ENCODE results near the gene ATAD3C. TPM values are rescaled to one million over a fixed set of nuclear protein-coding genes. Genes with fewer than 3 reads are reported as not detected.
"Not testable (repeated sequence)": the region's sequence is repeated elsewhere in the genome, so short reads cannot be mapped to it uniquely, and the experiment has no call there.

ATAD3C gene
- total RNA-seq, 8 experiments from 2014 or later: 0.38 to 2.1 (median 0.64) TPM

DNA sequence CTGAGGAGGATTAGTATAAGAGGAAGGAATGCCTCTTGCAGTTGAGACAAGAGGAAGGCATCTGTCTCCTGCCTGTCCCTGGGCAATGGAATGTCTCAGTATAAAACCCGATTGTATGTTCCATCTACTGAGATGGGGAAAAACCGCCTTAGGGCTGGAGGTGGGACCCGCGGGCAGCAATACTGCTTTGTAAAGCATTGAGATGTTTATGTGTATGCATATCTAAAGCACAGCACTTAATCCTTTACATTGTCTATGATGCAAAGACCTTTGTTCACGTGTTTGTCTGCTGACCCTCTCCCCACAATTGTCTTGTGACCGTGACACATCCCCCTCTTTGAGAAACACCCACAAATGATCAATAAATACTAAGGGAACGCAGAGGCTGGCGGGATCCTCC lies 39.3 kb upstream of the ATAD3C start:
- peaks cover 33 to 43% of the 10 kb centered on the region in 2 donors for H3K4me1 ChIP-seq (replicated peaks in 1 of 2)
- 18 to 100% (median 25%) methylated on average over 1 to 7 of the region's 8 CpGs; no CpG with 5 or more reads in 5 of the 10 experiments for WGBS, 10 experiments
- in situ Hi-C loops (cut with MboI; ENCODE audit: low pct_unique_long_range_greater_than_20kb in 2 of 9, low sequenced_read_pairs in 9 of 9, unreplicated experiment in 9 of 9); ATAC-seq (replicated peaks in 6 of 8): not testable (repeated sequence)
- peak overlapping the region; percentile 54 to 79 for H3K27ac ChIP-seq
- H3K4me3 ChIP-seq: peak overlapping the region in 1 of 5 donors; percentile 12

DNA sequence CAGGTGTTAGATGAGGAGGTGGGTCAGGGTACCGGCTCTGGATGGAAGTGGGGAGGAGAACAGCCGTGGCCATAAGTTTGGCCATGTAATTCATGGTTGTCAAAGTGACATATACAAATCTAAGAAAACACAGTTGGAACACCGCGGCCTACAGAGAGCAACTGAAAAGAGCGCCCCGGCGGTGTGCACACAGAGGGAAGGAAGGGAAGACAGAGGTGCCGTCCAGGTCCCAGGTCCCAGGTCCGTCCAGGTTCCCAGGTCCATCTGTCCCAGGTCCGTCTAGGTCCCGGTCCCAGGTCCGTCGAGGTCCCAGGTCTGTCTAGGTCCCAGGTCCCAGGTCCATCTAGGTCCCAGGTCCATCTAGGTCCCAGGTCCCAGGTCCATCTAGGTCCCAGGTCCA lies 37.9 kb upstream of the ATAD3C start:
- in situ Hi-C loops (cut with MboI; ENCODE audit: low pct_unique_long_range_greater_than_20kb in 2 of 9, low sequenced_read_pairs in 9 of 9, unreplicated experiment in 9 of 9): no loop called here
- H3K4me1 ChIP-seq (replicated peaks in 1 of 2): peaks cover 24 to 34% of the 10 kb centered on the region in 2 donors
- no peak for ATAC-seq (replicated peaks in 6 of 8)
- H3K4me3 ChIP-seq: no peak overlapping the region
- H3K27ac ChIP-seq: no peak overlapping the region
- WGBS, 10 experiments: 95 to 100% (median 99%) methylated on average over 1 to 10 of the region's 13 CpGs; no CpG with 5 or more reads in 2 of the 10 experiments

DNA sequence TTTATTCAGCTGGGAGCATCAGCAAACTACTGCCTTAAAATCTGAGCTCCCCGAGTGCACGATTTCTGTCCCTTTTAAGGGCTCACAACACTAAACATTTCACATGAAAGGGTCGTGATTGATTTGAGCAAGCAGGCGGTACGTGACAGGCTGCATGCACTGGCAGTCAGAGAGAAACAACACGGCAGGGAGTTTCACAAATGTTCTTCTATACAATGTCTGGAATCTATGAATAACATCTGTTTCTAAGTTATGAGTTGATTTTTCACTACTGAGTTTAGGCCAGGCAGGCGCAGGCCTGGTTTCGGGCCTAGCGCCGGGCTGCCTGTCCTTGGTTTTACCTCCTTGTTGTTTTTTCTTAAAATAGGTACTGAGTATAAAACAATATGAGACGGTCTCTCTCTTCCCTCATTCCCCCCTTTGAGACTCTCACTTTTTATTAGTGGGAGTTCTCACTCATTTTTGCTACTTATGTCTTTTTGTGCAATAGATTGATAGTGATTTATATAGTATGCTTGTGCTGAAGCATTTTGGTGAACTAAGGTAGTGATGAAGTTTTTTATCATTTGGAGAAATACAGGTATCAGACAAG lies 37.1 kb upstream of the ATAD3C start:
- H3K27ac ChIP-seq; H3K4me3 ChIP-seq; ATAC-seq (replicated peaks in 6 of 8); in situ Hi-C loops (cut with MboI; ENCODE audit: low pct_unique_long_range_greater_than_20kb in 2 of 9, low sequenced_read_pairs in 9 of 9, unreplicated experiment in 9 of 9): not testable (repeated sequence)
- peaks cover 25 to 38% of the 10 kb centered on the region in 2 donors for H3K4me1 ChIP-seq (replicated peaks in 1 of 2)
- WGBS, 10 experiments: 28 to 100% (median 96%) methylated on average over 1 to 11 of the region's 11 CpGs; no CpG with 5 or more reads in 3 of the 10 experiments

DNA sequence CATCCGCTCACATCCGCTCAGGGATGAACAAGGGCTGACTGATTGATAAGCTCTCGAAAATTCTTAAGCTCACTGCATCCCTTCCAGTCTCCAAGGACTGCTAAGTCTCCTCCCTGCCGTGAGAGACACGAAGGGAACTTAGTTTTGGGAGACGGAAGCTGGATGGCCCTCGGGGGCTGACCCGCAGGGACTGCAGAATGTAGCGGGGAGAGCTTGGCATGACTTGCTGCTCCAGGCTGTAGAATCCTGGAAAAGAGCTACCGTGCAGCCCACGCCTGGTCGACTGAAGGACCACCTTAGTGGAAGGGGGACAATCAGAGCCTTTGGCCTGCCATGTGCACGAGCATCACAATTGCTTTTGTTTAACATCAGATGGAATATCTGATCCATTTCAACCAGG lies 33.7 kb upstream of the ATAD3C start:
- no peak overlapping the region for H3K4me3 ChIP-seq
- ATAC-seq (replicated peaks in 6 of 8): no peak
- 71 to 81% (median 78%) methylated on average over 3 to 12 of the region's 13 CpGs; no CpG with 5 or more reads in 6 of the 10 experiments for WGBS, 10 experiments
- H3K4me1 ChIP-seq (replicated peaks in 1 of 2): peaks cover 19 to 26% of the 10 kb centered on the region in 2 donors
- in situ Hi-C loops (cut with MboI; ENCODE audit: low pct_unique_long_range_greater_than_20kb in 2 of 9, low sequenced_read_pairs in 9 of 9, unreplicated experiment in 9 of 9): no loop called here
- no peak overlapping the region for H3K27ac ChIP-seq

DNA sequence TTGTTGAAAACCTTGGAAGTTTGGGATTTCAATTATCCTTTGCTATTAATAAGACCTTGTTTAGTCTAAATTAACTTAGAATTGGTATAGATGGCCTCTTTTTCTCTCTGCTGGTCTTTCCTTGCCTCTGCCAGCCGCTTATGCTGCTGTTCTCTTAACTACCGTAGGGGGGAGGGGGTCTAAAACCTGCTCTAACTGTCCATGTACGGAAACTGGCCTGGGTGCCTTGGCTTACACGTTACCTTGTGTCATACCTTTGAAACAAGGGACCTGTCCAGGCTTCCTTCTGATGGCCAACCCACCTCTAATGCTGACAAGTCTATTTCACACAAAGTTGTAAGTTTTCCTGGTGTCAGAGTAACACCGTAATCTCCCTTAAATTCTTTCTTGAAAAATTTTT lies 32.1 kb upstream of the ATAD3C start:
- ATAC-seq (replicated peaks in 6 of 8); H3K27ac ChIP-seq; H3K4me3 ChIP-seq; in situ Hi-C loops (cut with MboI; ENCODE audit: low pct_unique_long_range_greater_than_20kb in 2 of 9, low sequenced_read_pairs in 9 of 9, unreplicated experiment in 9 of 9): not testable (repeated sequence)
- peaks cover 30 to 31% of the 10 kb centered on the region in 2 donors for H3K4me1 ChIP-seq (replicated peaks in 1 of 2)
- WGBS, 10 experiments: 29 to 82% (median 63%) methylated on average over 1 to 5 of the region's 5 CpGs; no CpG with 5 or more reads in 1 of the 10 experiments

DNA sequence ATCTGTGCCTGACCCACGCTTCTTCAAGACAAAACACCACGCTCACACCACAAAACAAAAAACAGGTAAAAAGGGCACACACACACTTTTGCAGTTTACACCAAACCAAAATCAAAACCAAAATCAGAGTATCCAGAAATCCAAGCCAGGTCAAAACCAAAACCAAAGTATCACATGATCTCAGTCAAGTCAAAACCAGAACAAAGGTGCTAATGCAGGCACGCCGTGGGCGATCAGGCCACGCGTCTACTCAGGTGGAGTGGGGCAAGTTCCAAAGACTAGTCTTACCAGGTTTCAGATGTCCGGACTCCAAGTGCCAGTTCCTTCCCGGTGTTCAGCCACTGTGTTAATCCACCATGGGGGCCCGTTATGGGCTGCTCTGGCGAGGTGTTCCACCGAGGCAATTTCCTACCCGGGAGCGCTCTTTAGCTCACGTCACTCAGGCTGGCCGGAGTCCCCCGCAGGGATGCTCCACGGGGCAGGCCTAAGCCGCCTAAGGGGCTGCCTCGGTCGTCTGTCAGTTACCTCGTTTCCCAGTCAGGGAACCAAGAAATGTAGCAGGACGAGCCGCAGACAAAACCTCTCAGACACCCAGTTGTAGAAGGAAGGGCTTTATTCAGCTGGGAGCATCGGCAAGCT lies 31.5 kb upstream of the ATAD3C start:
- H3K4me3 ChIP-seq; ATAC-seq (replicated peaks in 6 of 8); in situ Hi-C loops (cut with MboI; ENCODE audit: low pct_unique_long_range_greater_than_20kb in 2 of 9, low sequenced_read_pairs in 9 of 9, unreplicated experiment in 9 of 9): not testable (repeated sequence)
- Histone ChIP-seq H3K27ac (peak overlapping the region in 1 of 2 donors; percentile 42), H3K4me1 (replicated peaks in 1 of 2) (peaks cover 32 to 35% of the 10 kb centered on the region in 2 donors)
- WGBS, 10 experiments: 80 to 94% (median 83%) methylated on average over 1 to 18 of the region's 25 CpGs; no CpG with 5 or more reads in 1 of the 10 experiments

DNA sequence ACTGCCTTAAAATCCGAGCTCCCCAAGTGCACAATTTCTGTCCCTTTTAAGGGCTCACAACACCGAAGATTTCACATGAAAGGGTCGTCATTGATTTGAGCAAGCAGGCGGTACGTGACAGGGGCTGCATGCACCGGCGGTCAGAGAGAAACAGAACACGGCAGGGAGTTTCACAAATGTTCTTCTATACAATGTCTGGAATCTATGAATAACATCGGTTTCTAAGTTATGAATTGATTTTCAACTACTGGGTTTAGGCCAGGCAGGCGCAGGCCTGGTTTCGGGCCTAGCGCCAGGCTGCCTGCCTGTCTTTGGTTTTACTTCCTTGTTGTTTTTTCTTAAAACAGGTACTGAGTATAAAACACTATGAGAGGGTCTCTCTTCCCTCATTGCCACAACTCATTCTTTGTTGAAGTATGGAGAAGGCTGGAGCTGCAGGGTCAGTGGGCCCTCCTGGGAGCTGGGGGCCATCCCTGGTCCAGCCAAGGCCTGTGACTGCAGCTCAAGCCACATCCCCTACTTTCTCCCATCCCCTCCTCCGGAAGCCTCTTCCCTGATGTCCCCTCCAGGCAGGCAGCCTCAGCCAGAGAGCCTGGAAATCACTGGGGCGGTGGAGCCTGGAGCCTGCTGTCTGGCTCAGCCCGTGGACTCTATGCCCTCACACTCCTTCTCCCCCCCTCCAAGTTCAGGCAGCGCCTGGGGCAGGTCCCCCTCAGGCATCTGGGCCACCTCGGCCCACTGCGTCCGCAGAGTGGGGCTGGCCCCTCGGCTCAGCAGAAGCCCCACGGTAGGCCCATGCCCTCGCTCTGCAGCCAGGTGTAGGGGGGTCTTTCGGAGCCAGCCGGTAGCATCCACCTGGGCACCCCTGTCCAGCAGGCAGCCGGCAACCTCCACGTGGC lies 30.8 kb upstream of the ATAD3C start:
- Histone ChIP-seq H3K27ac (peak overlapping the region in 1 of 2 donors; percentile 42), H3K4me3 (no peak overlapping the region), H3K4me1 (replicated peaks in 1 of 2) (peaks cover 32 to 37% of the 10 kb centered on the region in 2 donors)
- in situ Hi-C loops (cut with MboI; ENCODE audit: low pct_unique_long_range_greater_than_20kb in 2 of 9, low sequenced_read_pairs in 9 of 9, unreplicated experiment in 9 of 9): no loop called here
- WGBS, 10 experiments: 58 to 93% (median 80%) methylated on average over 2 to 20 of the region's 26 CpGs; no CpG with 5 or more reads in 1 of the 10 experiments
- peak in 3 of 8 experiments; percentile 7 to 11 (median 10) for ATAC-seq (replicated peaks in 6 of 8)

DNA sequence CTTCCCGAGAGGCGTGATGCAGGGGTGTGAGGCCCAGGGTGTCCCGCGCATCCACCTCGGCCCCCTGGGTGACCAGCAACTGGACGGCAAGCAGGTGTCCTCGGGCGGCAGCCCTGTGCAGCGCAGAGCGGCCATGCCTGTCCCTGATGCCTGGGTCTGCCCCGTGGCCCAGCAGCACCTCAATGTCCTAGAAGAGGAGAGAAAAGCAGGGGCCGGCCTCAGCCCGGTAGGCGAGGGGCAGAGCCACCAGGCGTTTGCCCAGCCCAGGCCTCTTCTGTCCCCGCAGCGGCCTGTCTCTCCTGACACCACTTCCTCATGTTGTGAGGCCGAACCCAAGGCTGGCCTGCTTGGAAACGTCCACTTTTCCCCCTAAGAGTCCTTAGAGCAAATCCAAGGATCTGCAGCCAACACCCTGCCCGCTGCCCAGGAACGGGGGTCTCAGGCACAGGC lies 30.1 kb upstream of the ATAD3C start:
- in situ Hi-C loops (cut with MboI; ENCODE audit: low pct_unique_long_range_greater_than_20kb in 2 of 9, low sequenced_read_pairs in 9 of 9, unreplicated experiment in 9 of 9): no loop called here
- H3K27ac ChIP-seq: no peak overlapping the region

DNA sequence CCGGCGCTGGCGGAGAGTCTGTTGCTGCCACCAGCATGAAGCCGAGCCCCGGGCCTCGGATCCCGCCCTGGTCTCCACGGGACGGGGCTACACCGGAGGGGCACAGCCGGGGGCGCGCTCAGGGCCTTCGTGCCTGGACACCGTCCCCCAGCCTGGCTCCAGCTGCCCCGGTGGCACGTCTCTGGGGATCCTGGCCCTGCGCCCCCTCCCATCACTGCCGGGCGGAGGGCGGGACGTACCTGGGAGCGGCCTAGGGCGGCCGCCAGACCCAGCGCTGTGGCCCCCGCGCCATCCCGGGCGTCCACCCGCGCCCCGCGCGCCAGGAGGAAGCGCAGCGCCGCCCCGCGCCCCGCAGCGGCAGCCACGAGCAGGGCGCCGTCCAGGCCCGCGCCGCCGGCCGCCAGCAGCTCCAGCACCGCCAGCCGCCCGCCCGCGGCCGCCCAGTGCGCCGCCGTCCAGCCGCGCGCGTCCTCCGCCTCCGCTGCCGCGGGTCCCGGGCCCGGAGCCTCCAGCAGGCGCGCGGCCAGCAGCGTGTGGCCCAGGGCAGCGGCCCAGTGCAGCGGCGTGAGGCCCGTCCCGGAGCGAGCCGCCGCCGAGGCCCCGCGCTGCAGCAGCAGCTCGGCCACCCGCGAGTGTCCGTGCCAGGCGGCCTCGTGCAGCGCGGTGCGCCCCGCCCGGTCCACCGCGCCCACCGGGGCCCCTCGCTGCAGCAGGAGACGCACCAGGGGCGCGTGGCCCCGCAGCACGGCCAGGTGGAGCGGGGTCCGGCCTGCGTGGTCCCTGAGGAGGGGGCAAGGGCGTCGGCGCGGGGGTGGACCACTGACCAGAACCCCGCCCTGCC lies 29.5 kb upstream of the ATAD3C start:
- Histone ChIP-seq H3K4me3 (no peak overlapping the region), H3K4me1 (replicated peaks in 1 of 2) (peaks cover 32 to 37% of the 10 kb centered on the region in 2 donors), H3K27ac (no peak overlapping the region)
- WGBS, 10 experiments: 70 to 100% methylated on average over 1 to 2 of the region's 112 CpGs; no CpG with 5 or more reads in 8 of the 10 experiments
- ATAC-seq (replicated peaks in 6 of 8): peak in 6 of 8 experiments; percentile 12 to 90 (median 51)
- in situ Hi-C loops (cut with MboI; ENCODE audit: low pct_unique_long_range_greater_than_20kb in 2 of 9, low sequenced_read_pairs in 9 of 9, unreplicated experiment in 9 of 9): no loop called here

More for the DNA sequence above, 30.1 kb upstream of the ATAD3C start:
- ATAC-seq (replicated peaks in 6 of 8): peak in 1 of 8 experiments; percentile 1
- Histone ChIP-seq H3K4me1 (replicated peaks in 1 of 2) (peaks cover 32 to 37% of the 10 kb centered on the region in 2 donors), H3K4me3 (no peak overlapping the region)
- 69 to 94% (median 88%) methylated on average over 1 to 8 of the region's 21 CpGs; no CpG with 5 or more reads in 5 of the 10 experiments for WGBS, 10 experiments

DNA sequence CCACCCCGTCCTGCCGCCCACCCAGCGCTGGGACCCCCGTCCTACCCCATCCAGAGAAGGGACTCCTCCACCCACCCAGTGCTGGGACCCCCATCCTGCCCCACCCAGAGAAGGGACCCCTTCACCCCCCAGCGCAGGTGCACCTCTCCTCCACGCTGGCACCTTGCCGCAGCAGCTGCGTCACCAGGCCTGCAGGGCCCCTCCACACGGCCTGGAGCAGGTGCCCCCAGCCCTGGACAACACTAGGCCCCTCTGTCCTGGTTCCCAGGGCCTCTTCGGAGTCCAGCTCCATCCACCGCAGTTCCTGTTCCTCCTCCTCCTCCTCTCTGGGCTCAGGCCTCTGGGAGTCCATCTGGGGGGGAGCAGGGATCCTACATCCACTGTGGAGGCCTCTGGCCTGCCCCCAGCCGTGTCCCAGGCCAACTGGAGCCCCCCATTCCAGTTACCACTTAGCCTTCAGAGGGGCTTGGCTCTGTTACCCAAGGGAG lies 28.8 kb upstream of the ATAD3C start:
- Histone ChIP-seq H3K27ac (peak overlapping the region in 1 of 2 donors; percentile 21), H3K4me3 (no peak overlapping the region), H3K4me1 (replicated peaks in 1 of 2) (peaks cover 36 to 40% of the 10 kb centered on the region in 2 donors)
- 100% methylated on average over 1 of the region's 12 CpGs; no CpG with 5 or more reads in 9 of the 10 experiments for WGBS, 10 experiments
- ATAC-seq (replicated peaks in 6 of 8): peak in 5 of 8 experiments; percentile 1 to 14 (median 5)
- in situ Hi-C loops (cut with MboI; ENCODE audit: low pct_unique_long_range_greater_than_20kb in 2 of 9, low sequenced_read_pairs in 9 of 9, unreplicated experiment in 9 of 9): no loop called here

DNA sequence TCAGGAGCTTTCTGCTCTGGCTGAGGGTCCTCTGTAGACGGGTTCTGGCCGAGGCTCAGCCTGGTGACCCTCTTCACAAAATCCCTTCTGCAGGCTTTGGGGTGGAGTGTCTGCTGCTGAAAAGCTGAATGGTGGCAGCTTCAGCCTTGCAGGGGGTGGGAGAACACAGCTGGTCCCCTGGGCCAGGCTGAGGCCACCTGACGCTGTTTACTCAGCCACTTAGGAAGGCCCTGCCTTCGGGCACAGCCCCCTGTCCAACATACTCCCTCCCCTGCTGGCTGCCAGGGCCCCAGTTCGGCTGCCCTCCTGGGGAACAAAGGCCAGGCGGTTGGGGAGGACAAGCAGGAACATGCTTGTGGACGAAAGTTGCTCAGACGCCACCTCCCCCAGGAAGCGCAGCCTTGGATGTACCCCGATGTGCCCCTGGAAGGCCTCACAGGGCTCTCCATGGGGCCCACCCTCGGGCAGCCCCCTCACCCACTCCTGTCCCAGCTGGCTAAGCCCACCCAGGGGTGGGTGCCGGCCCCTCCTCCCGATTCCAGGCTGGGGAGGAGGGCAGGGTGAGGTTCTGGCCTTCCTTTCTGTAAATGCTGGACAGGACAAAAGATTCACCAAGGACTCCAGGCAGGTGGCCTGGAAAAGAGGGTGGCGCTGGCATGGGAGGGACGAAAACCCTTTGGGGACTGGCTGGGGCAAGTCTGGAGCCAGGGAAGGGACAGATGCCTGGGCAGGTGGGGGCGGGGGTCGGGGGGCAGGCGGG lies 28.2 kb upstream of the ATAD3C start, which contains the start of gene ANKRD65:
TSS of gene ANKRD65 (minus strand) at position 130 of the 760 bp plus-strand sequence. CDS start 271 bp downstream, outside the sequence.
- Histone ChIP-seq H3K27ac (peak within 1 kb of the TSS in 1 of 2 donors; percentile 21), H3K4me3 (no peak within 1 kb of the TSS), H3K4me1 (replicated peaks in 1 of 2) (peaks cover 42 to 46% of the 10 kb centered on the region in 2 donors)
- in situ Hi-C loops (cut with MboI; ENCODE audit: low pct_unique_long_range_greater_than_20kb in 2 of 9, low sequenced_read_pairs in 9 of 9, unreplicated experiment in 9 of 9): no loop called here
- peak in 5 of 8 experiments; percentile 40 to 74 (median 58) for ATAC-seq (replicated peaks in 6 of 8)
- 50 to 84% (median 66%) methylated on average over 1 to 6 of the region's 18 CpGs; no CpG with 5 or more reads in 6 of the 10 experiments for WGBS, 10 experiments

Measured in motor neuron (in vitro differentiated cells).